HEK293 (cell line): ENCODE measurements around the gene FAM120A.

Experiments
- CTCF ChIA-PET: fragments of 350-600 bp; formaldehyde crosslinking; extraction: SDS; loops from one replicate; lab custom pipeline; 2021; ENCODE audit warnings: antibody characterized with exemption; lab: Yijun Ruan, JAX
- POLR2A ChIA-PET: fragments of 300-600 bp; formaldehyde crosslinking; extraction: SDS; loops from one replicate; lab custom pipeline; 2020; ENCODE audit warnings: antibody characterized with exemption, inconsistent platforms; lab: Yijun Ruan, JAX
- H3K27ac ChIP-seq: fragments of 200-500 bp; sonication (Bioruptor generic); 2 replicates; pipeline ENCODE4 v1.5.1; 2014; ENCODE audit warnings: low read depth, low read length, control low read depth, inconsistent platforms; ENCODE audit errors: extremely low read depth
- H3K36me3 ChIP-seq, 2 experiments: fragments of 200-500 bp in 1 of 2; sonication (Bioruptor generic) in 1 of 2; 1 replicate in 1 of 2; 2 replicates in 1 of 2; pipeline ENCODE4 v1.5.1; 2014 to 2017; ENCODE audit warnings: inconsistent platforms in 2 of 2, low read length in 2 of 2; ENCODE audit not compliant: control insufficient read depth in 2 of 2, insufficient read depth in 1 of 2
- H3K4me1 ChIP-seq: fragments of 200-500 bp; sonication (Bioruptor generic); 2 replicates; pipeline ENCODE4 v1.5.1; 2014; ENCODE audit warnings: mild to moderate bottlenecking, low read length, inconsistent platforms; ENCODE audit not compliant: control insufficient read depth, insufficient read depth
- H3K4me3 ChIP-seq: 2 replicates; pipeline ENCODE4 v1.5.1; 2011; ENCODE audit warnings: low read depth, mild to moderate bottlenecking, control low read depth, low read length, moderate library complexity
- H3K9me3 ChIP-seq: fragments of 200-500 bp; sonication (Bioruptor generic); 2 replicates; pipeline ENCODE4 v1.5.1; 2014; ENCODE audit warnings: low read depth, low read length, inconsistent platforms; ENCODE audit not compliant: control insufficient read depth, insufficient read depth
- ATF2 ChIP-seq: fragments of 450-650 bp; formaldehyde crosslinking; IDR thresholded peaks from 2 replicates; pipeline ENCODE4 v1.5.1; 2016; ENCODE audit warnings: missing biosample characterization, missing genetic modification characterization, low read depth
- CTCF ChIP-seq: fragments of 450-650 bp; formaldehyde crosslinking; IDR thresholded peaks from 2 replicates; pipeline ENCODE4 v1.5.1; 2016; ENCODE audit warnings: missing biosample characterization, missing genetic modification characterization
- FEZF1 ChIP-seq: fragments of 450-650 bp; formaldehyde crosslinking; IDR thresholded peaks from 2 replicates; pipeline ENCODE4 v1.5.1; 2016; ENCODE audit warnings: missing biosample characterization, missing genetic modification characterization
- HIC1 ChIP-seq: fragments of 450-650 bp; formaldehyde crosslinking; IDR thresholded peaks from 2 replicates; pipeline ENCODE4 v1.5.1; 2016; ENCODE audit warnings: missing biosample characterization, missing genetic modification characterization
- MEIS1 ChIP-seq: sonication (generic); formaldehyde crosslinking; IDR thresholded peaks from 2 replicates; pipeline ENCODE4 v1.8.1; 2022; ENCODE audit warnings: missing genetic modification reagents, mild to moderate bottlenecking, borderline replicate concordance
- SP3 ChIP-seq: fragments of 450-650 bp; formaldehyde crosslinking; IDR thresholded peaks from 2 replicates; pipeline ENCODE4 v1.5.1; 2016; ENCODE audit warnings: missing biosample characterization, missing genetic modification characterization
- SP7 ChIP-seq: fragments of 450-650 bp; formaldehyde crosslinking; IDR thresholded peaks from 2 replicates; pipeline ENCODE4 v1.5.1; 2016; ENCODE audit warnings: missing biosample characterization, missing genetic modification characterization
- ZBTB17 ChIP-seq: fragments of 450-650 bp; formaldehyde crosslinking; IDR thresholded peaks from 2 replicates; pipeline ENCODE4 v1.5.1; 2016; ENCODE audit warnings: missing biosample characterization, missing genetic modification characterization
- ZBTB20 ChIP-seq: fragments of 450-650 bp; formaldehyde crosslinking; IDR thresholded peaks from 2 replicates; pipeline ENCODE4 v1.5.1; 2016; ENCODE audit warnings: missing biosample characterization, missing genetic modification characterization
- ZNF133 ChIP-seq: fragments of 450-650 bp; formaldehyde crosslinking; IDR thresholded peaks from 2 replicates; pipeline ENCODE4 v1.5.1; 2016; ENCODE audit warnings: missing biosample characterization, missing genetic modification characterization
- ZNF16 ChIP-seq: fragments of 450-650 bp; formaldehyde crosslinking; IDR thresholded peaks from 2 replicates; pipeline ENCODE4 v1.5.1; 2016; ENCODE audit warnings: low read depth, missing biosample characterization, missing genetic modification characterization
- ZNF2 ChIP-seq: fragments of 450-650 bp; formaldehyde crosslinking; IDR thresholded peaks from 2 replicates; pipeline ENCODE4 v1.5.1; 2016; ENCODE audit warnings: missing biosample characterization, missing genetic modification characterization
- ZNF24 ChIP-seq: fragments of 450-650 bp; formaldehyde crosslinking; IDR thresholded peaks from 2 replicates; pipeline ENCODE4 v1.5.1; 2016; ENCODE audit warnings: missing biosample characterization, missing genetic modification characterization
- ZNF302 ChIP-seq: fragments of 450-650 bp; formaldehyde crosslinking; IDR thresholded peaks from 2 replicates; pipeline ENCODE4 v1.5.1; 2016; ENCODE audit warnings: missing biosample characterization, missing genetic modification characterization, low read depth
- ZNF350 ChIP-seq: fragments of 450-650 bp; formaldehyde crosslinking; IDR thresholded peaks from 2 replicates; pipeline ENCODE4 v1.5.0; 2017; ENCODE audit warnings: missing biosample characterization, mild to moderate bottlenecking, missing genetic modification characterization
- ZNF354C ChIP-seq: fragments of 450-650 bp; formaldehyde crosslinking; IDR thresholded peaks from 2 replicates; pipeline ENCODE4 v1.5.1; 2016; ENCODE audit warnings: missing biosample characterization, missing genetic modification characterization, low read depth, borderline replicate concordance
- ZNF398 ChIP-seq: fragments of 450-650 bp; formaldehyde crosslinking; IDR thresholded peaks from 2 replicates; pipeline ENCODE4 v1.5.1; 2017; ENCODE audit warnings: missing biosample characterization, missing genetic modification characterization
- ZNF404 ChIP-seq: fragments of 450-650 bp; formaldehyde crosslinking; IDR thresholded peaks from 2 replicates; pipeline ENCODE4 v1.5.1; 2017; ENCODE audit warnings: missing biosample characterization, missing genetic modification characterization
- ZNF473 ChIP-seq: fragments of 450-650 bp; formaldehyde crosslinking; IDR thresholded peaks from 2 replicates; pipeline ENCODE4 v1.5.1; 2017; ENCODE audit warnings: missing biosample characterization, missing genetic modification characterization
- ZNF488 ChIP-seq: fragments of 450-650 bp; formaldehyde crosslinking; IDR thresholded peaks from 2 replicates; pipeline ENCODE4 v1.5.1; 2016; ENCODE audit warnings: missing biosample characterization, missing genetic modification characterization
- ZNF510 ChIP-seq: fragments of 450-650 bp; formaldehyde crosslinking; IDR thresholded peaks from 2 replicates; pipeline ENCODE4 v1.5.1; 2018; ENCODE audit warnings: mild to moderate bottlenecking, missing genetic modification characterization, missing biosample characterization; ENCODE audit not compliant: insufficient replicate concordance
- ZNF514 ChIP-seq: fragments of 450-650 bp; formaldehyde crosslinking; IDR thresholded peaks from 2 replicates; pipeline ENCODE4 v1.5.1; 2016; ENCODE audit warnings: missing biosample characterization, missing genetic modification characterization
- ZNF529 ChIP-seq: fragments of 450-650 bp; formaldehyde crosslinking; IDR thresholded peaks from 2 replicates; pipeline ENCODE4 v1.5.1; 2017; ENCODE audit warnings: missing genetic modification characterization, missing biosample characterization; ENCODE audit not compliant: insufficient replicate concordance
- ZNF544 ChIP-seq: fragments of 450-650 bp; formaldehyde crosslinking; IDR thresholded peaks from 2 replicates; pipeline ENCODE4 v1.5.0; 2017; ENCODE audit warnings: missing biosample characterization, missing genetic modification characterization
- ZNF610 ChIP-seq: fragments of 450-650 bp; formaldehyde crosslinking; IDR thresholded peaks from 2 replicates; pipeline ENCODE4 v1.5.1; 2016; ENCODE audit warnings: missing biosample characterization, missing genetic modification characterization, borderline replicate concordance
- ZNF768 ChIP-seq: fragments of 450-650 bp; formaldehyde crosslinking; IDR thresholded peaks from 2 replicates; pipeline ENCODE4 v1.5.1; 2018; ENCODE audit warnings: missing biosample characterization, mild to moderate bottlenecking, missing genetic modification characterization

FAM120A gene

GRCh38 chr9:93466416-93467061 lies 15.1 kb downstream of the FAM120A start:
- ChIA-PET POLR2A (interaction anchor here (0.7 to 1.3 kb wide), 2 partner anchors 13 kb away, joined by 3 to 5 read pairs; partner anchors contain the start of gene FAM120AOS), CTCF (interaction anchor here (0.5 kb wide), 1 partner anchor 13 kb away, joined by 3 read pairs; no protein-coding TSS in a partner anchor)
- no peak overlapping the region for H3K27ac ChIP-seq
- H3K4me3 ChIP-seq = no peak overlapping the region
- H3K4me1 ChIP-seq = peaks cover 42% of the 10 kb centered on the region
- TF ChIP-seq ZBTB20 (tag by site-specific recombination) (peak; percentile 83), ZNF24 (tag by site-specific recombination) (no peak), ZNF133 (no peak)
- H3K9me3 ChIP-seq = no peaks in the 10 kb centered on the region
- peaks cover 0 to 8% of the 10 kb centered on the region in 2 experiments; a peak in 1 of 3 replicates for H3K36me3 ChIP-seq

GRCh38 chr9:93467062-93467416 lies 15.6 kb downstream of the FAM120A start:
- H3K27ac ChIP-seq = no peak overlapping the region; the same call in 1 of the 2 replicates
- POLR2A ChIA-PET = interaction anchor here (0.7 kb wide), 1 partner anchor 14 kb away, joined by 3 read pairs; the partner anchor contains the start of gene FAM120AOS
- H3K4me3 ChIP-seq = no peak overlapping the region
- peaks cover 0 to 8% of the 10 kb centered on the region in 2 experiments; a peak in 1 of 3 replicates for H3K36me3 ChIP-seq
- peaks cover 42% of the 10 kb centered on the region for H3K4me1 ChIP-seq
- CTCF ChIA-PET = interaction anchor here (0.6 to 0.7 kb wide), 2 partner anchors 8 to 86 kb away, joined by 3 to 6 read pairs; no protein-coding TSS in a partner anchor
- H3K9me3 ChIP-seq = no peaks in the 10 kb centered on the region
- TF ChIP-seq ZNF768 (tag by site-specific recombination) = no peak
- 0 out of 2 replicates have a peak, but pooled peaks have one; percentile 24 for TF ChIP-seq ZBTB17 (tag by site-specific recombination)
- TF ChIP-seq ZNF544 (tag by site-specific recombination) = no peak
- TF ChIP-seq ZNF354C (tag by site-specific recombination) = no peak
- TF ChIP-seq ZNF529 (tag by site-specific recombination) = no peak
- TF ChIP-seq ZNF510 = no peak
- TF ChIP-seq MEIS1 = no peak
- TF ChIP-seq ZNF302 (tag by site-specific recombination) = no peak
- no peak for TF ChIP-seq HIC1 (tag by site-specific recombination)
- TF ChIP-seq ZNF488 (tag by site-specific recombination) = no peak
- no peak for TF ChIP-seq ZNF398 (tag by site-specific recombination)
- TF ChIP-seq ATF2 (tag by site-specific recombination) = no peak
- peak; percentile 49; the same call in 1 of the 2 replicates for TF ChIP-seq FEZF1
- no peak for TF ChIP-seq ZNF2 (tag by site-specific recombination)
- TF ChIP-seq ZNF16 (tag by site-specific recombination) = no peak
- no peak for TF ChIP-seq SP3 (tag by site-specific recombination)
- TF ChIP-seq SP7 (tag by site-specific recombination) = 0 out of 2 replicates have a peak, but pooled peaks have one; percentile 32
- TF ChIP-seq ZNF350 (tag by site-specific recombination) = no peak
- no peak for TF ChIP-seq ZNF404 (tag by site-specific recombination)
- no peak for TF ChIP-seq ZNF514
- TF ChIP-seq CTCF = no peak
- no peak for TF ChIP-seq ZNF610
- no peak for TF ChIP-seq ZNF473 (tag by site-specific recombination)
